ENCODE data around the gene TAX1BP3.

Gene TAX1BP3

DNA sequence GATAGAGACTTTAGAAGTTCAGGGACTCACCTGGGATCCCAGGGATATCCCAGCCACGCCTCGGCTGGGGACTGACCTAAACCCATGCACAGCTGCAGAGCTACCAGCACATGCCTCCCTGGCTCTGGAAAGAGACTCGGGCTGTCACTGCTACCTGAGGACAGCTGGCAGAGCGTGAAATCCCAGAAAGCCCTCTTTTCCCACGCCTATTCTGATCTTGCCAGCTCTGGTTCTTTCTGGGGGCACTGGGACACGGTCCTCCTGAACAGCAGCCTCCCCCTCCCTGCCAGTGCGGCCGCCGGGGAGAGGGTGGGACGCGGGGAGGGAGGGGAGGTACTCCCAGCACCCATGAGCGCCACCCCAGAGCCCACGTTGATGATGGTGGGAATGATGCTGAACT, 16.8 kb upstream of the TAX1BP3 start:
- DNase-seq = no peak

DNA sequence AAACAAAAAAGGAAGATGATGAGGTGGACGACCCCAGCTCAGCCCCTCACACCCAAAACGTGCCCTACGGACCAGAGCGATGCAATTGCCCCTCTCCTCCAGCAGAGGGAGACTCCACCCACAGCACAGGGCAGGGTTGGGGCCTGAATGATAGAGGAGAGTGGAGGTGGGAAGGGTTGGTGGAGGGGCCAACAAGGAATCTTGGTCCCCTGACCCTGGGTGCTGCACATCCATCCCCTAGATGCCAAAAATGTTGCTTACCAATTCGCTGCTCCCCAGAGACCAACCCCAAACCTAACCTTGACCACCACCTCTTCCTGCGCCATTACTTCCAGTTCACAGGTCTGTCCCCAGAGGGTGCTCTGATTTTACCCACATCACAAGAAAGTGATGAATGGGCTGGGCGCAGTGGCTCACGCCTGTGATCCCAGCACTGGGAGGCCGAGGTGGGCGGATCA, 14.7 kb upstream of the TAX1BP3 start:
- DNase-seq = peak; percentile 44 to 49

DNA sequence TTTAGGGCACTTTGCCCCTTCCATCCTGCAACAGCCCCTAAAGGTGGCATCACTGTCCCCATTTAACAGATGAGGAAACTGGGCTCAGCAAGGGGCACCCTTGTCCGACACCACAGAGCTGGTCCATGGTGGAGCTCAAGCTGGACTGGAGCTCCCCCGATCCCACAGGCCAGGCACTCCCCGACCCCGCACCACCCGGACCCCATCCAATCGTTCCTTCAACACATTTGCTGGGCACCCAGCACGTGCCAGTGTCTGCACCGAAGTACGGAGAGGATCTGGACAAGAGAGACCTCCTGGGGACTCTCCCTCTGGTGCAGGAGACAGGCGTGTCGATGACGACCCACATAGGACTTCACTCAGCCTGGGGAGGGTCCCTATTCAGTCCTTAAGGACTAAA, 13.7 kb upstream of the TAX1BP3 start:
- no peak for DNase-seq

DNA sequence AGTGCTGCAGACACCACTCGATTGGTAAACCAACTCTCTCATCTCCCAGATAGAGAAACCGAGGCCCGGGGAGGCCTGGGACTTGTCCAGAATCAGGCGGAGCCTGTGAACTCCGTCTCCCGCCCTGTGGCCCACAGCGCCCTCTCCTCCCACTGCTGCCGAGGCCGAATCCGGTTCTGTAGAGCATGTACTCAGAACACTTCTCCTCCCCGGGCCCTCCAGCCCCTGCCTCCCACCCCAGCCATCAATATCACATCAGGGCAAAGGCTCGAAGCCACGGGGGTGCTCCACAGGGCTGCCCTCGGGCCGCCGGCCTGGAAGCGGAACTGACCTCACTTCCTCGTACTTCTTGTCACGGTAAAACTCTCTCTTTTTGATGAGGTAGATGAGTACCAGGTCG, 13.2 kb upstream of the TAX1BP3 start:
- no peak for DNase-seq

DNA sequence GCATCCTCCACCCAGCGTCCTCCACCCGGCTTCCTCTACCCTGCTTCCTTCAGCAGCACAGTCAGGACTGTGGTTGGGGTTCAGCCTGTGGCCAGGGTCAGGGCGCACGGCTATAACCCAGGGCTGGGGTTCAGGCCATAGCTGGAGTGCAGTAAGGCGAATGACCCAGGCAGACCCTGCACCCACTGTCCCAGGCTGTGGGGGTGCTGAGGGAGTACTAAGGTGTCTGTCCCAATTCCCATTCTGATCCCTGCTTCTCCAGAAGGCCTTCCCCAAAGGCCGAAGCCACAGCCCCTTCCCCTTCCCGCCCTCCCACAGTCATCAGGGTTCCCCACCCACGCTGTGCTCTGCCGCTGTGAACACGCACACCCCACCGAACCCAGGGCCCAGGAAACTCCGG, 12.7 kb upstream of the TAX1BP3 start:
- no peak for DNase-seq

DNA sequence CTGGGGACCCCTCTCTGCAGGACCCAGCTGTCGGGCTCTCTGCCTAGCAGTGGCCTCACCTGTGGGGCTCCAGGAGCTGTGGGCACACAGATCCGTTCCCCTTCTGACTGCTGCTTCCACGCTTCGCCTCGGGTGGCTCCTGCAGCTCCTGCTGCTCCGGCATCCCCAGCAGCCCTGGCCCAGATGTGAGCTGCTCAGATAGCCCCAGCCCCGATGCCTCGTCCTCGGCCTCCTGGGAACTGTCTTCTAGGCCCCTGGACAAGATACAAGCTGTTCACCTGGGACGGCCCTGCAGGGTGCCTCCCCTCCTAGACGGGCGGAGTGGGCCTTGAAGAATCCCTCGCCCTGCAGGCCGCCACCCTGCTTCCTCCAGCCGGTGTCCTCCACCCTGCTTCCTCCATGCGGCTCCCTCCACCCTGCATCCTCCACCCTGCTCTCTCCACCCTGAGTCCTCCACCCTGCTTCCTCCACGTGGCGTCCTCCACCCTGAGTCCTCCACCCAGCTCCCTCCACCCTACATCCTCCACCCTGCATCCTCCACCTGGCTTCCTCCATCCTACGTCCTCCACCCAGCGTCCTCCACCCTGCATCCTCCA, 11.3 kb upstream of the TAX1BP3 start:
- DNase-seq = no peak

DNA sequence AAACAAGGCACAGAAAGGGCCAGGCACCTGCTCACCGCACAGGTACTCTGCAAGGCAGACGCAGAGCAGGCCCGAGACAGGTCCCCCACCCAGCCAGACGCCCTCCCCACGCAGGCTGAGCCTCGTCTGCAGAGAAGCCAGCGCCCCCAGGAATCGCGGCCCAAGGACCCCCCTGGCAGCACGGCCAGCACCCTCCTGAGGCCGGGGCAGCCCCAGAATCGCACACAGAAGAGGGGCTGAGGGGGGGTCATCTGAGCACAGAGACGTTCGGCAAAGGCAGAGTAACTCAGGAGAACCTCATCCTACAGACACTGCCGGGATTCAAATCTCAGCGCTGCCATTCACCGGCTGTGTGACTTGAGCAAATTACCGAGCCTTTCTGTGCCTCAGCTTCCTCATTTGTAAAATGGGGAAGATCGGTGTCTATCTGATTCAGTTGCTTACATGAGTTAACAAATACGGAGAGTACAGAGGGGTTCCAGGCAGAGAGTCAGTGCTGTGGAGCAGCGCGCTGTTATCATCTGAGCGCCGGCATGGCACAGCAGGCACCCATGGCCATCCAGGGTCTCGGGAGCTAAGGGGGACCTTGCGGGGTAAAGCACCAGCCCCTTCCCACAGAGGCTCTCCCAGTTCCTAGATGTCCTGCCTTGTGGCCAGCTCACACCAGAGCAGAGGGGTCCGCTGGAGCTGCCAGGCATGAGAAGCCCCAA, 10.6 kb upstream of the TAX1BP3 start:
- no peak for DNase-seq

DNA sequence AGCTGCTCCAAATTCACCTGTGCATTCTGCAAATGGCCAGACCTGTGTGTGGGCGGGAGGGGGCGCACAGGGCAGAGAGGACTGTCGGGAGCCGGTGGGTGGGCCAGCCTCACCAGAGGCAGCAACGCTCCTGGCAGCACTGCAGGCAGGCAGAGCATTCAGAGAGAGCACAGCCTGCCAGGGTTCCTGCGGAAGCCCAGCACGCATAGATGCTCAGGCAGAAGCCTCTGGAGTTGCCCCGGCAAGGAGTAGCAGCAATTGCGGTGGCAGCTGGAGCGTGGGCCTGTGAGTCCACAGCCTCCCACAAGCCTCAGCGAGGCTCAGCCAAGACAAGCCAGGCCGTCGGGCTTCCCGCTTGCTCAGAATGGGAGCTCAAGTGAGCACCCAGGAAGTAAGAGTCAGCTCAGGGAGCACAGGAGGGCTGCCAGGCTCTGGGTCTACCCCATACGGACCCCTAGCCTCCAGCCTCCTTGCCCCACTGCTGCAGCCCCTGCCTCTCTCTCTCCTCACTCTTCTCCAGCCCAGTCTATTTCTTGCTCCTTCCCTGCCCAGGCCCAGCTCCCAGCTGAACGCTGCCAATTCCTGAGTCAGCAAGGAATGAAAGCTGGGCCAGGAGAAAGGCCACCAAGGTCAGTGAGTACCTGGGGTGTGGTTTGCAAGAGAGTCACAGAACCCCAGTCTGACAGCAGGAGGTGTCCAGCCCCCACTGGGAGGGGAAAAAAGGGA, 9.9 kb upstream of the TAX1BP3 start:
- DNase-seq = peak; percentile 75 to 87

DNA sequence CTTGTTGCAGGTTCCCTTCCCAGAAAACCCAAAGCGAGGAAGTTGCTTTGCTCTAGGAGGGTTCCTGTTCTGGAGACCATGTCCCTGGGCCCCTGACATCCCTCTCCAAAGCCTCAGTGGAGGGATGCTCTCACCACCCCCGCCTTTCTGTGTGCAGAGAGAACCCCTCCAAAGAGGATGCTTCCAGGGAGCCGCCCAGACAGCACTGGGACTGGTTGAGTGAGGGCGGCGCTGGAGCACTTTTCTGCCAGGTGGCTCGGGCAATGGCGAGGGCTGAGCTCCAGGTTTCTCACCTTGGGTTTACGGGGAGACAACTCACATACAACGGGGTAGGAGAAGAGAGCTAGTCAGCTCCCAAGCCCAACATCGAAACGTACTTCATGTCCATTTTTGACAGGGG, 7.5 kb upstream of the TAX1BP3 start:
- DNase-seq = no peak

DNA sequence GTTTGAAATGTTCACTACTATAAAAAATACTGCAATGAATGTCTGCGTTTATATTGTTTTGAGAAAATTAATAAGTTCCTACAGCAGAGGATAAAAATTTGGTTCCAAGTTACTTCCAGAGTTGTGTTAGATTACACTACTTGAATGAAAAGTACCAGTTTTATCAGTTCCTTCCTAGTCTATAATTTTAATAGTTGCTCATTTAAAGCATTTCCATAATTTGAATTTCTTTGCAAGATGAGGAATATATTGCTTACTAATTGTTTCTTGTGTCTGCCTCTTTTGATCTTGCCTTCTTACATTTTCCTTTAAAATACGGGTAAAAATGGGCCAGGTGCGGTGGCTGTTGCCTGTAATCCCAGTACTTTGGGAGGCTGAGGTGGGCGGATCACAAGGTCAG, 4.2 kb upstream of the TAX1BP3 start:
- DNase-seq = no peak

DNA sequence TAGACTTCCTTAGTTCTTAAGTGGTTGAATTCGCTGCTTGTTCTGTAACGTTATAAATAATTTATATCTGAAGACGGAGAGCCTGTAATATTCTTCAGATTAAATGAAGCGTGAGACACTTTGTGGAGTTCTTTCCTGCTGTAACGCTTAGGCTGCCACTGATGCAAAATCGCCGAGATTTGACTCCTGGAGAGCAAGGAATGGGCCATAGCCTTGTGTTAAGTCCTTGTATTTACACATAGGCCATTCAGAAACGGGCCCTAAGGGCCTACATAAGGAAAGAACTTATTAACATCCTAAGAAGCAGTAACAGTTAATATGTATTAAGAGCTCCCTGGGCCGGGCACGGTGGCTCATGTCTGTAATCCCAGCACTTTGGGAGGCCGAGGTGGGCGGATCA, 1.2 kb upstream of the TAX1BP3 start:
- no peak for DNase-seq

DNA sequence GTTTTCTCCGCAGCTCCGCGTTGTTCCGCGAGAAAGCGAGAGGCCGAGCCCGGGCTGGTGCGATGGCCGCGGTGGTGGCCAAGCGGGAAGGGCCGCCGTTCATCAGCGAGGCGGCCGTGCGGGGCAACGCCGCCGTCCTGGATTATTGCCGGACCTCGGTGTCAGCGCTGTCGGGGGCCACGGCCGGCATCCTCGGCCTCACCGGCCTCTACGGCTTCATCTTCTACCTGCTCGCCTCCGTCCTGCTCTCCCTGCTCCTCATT, 638 bp upstream of the TAX1BP3 start:
- DNase-seq = no peak

DNA sequence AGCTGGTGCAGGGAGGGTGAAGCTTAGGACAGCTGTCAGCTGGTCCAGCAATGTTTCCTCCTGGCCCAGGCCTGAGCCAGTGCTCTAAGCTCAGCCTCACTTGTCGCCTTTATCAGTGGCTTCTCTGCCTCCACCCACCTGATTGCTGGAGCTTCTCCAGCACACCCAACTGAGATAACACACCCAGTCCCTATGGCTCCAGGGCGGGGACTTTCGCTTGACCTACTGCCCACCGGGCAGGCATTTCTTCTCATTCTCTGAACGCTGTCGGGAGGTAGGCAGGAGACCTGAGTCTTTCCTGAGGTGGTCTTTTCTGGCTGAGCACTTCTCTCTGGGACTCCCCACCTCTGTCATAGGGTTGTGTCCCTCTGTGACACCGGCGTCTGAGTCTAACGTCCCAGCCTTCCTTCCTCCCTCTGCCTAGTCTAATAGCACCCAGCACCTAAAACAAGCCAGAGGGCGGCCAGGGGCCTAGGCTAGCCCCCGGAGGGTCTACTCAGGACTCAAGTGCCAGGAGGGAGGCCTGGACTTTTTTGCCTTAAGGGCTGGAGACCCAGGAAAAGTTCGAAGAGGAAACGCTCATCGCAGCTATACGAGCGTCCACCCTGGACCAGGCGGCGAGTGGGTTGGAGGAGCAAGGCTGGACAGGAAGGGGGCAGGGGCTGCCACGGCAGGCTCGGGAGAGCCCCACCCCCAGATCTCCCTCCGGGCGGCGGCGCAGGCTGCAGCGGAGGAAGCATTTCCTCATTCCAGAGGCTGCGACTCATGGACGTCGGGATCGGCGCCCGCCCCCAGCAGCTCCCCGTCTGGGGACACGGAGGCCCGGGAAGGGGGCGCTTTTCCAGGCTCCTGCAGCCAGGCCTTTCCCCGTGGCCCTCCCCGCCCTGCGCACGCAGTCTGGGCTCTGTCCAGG, 756 bp downstream of the TAX1BP3 start:
- peak in 1 of 2 experiments; percentile 63 for DNase-seq

DNA sequence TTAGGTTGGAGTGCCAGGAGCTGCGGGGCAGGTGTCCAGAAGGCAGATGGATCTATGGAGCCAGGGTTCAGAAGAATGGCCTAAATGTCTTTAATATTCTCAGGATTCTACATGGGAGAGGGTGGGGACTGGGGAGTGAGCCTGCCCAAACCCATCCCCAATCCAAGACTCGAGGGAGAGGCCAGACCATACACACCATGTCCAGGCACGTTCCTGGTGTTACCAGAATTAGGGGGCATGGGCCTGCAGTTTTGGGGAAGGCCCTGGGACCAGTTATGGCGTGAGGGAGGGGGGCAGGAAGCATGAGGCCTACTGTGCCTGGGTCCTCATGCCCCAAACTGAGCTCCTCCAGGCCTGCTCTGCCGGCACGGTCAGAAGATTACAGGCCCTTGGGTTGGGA, 1.9 kb downstream of the TAX1BP3 start:
- no peak for DNase-seq

DNA sequence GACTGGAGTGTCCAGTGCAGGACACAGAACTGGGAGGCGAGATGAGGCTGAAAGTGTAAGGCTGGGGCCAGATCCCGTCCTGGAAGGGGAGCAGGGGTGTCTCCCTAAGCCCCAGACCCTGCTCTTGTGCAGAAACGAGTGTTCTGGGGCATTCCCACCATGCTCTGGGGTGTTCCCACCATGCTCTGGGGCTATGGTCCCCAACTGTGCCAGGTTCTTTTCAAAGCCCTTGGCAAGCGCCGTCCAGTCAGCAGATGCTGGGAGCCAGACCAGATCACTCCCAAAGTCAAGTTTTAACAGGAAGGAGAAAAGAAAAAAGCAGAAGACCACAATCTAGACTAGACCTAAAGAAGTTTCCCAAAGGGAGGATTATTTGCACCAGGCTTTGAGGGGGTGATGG, 2.5 kb downstream of the TAX1BP3 start:
- no peak for DNase-seq

DNA sequence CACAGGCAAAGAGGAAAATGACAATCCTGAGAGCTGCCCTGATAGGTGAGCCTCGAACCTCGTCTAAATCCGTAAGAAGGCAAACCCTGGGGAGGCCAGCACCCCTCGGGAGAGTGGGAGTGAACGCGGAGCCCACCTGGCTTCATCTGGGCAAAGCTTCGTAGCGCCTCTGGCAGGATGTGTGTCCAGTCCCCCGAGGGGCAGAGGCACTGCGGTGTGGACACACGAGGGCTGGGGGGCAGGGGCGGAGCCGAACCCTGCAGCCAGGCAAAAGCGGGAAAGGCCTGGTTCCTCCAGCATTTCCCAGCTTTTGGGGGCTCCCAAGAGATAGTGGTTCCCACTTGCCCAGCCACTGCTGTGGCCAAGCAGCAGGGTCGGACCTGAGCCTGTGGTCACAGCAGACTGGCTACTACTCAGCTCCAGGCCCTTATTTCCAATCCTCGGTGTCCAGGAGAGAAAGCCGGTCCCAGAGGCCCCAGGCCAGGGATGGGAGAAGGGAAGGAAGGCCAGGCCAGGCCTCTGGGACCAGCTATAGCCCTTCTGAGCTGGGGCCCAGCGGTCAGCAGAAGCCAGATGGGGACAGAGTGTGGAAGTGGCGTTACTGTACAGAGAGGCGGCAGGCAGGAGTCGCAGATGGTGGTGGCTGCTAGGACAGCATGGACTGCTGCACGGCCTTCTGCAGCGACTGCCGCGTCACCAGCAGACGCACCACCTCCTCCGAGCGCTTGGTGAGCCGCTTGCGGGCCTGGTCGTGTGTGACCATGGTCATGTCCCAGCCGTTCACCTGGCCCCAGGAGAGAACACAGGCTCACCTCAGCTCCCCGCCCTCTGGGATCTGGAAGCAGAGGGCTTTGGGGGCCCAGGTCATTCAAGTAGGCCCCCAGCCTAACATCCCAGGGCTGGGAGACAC, 5.0 kb downstream of the TAX1BP3 start:
- DNase-seq = no peak

DNA sequence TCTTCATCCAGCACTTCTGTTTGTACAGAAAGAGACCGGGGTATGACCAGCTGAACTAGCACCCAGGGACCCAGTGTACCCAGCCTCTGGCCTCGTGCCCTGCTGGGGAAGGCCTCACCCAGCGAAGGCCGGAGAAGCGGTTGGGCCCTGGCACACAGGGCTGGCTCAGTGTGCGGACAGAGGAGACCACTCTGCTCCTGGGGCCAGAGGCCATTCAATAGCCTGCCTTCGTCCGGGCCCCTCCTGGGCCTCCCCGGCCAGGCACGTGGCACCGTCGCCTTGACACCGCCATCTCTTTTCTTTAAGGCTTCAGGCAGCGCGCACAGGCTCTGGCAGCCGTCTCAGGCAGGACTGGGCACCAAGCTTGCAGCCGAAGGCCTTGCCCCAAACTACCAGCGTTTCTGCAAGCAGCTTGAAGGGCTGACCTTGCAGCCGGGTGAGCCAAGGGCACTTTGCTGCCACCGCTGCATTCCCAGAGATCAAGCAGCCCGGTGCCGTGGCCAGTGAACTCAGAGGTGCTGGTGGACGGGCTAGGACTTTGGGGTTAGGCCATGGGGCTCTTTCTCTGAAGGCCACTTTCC, 8.0 kb downstream of the TAX1BP3 start:
- no peak for DNase-seq

DNA sequence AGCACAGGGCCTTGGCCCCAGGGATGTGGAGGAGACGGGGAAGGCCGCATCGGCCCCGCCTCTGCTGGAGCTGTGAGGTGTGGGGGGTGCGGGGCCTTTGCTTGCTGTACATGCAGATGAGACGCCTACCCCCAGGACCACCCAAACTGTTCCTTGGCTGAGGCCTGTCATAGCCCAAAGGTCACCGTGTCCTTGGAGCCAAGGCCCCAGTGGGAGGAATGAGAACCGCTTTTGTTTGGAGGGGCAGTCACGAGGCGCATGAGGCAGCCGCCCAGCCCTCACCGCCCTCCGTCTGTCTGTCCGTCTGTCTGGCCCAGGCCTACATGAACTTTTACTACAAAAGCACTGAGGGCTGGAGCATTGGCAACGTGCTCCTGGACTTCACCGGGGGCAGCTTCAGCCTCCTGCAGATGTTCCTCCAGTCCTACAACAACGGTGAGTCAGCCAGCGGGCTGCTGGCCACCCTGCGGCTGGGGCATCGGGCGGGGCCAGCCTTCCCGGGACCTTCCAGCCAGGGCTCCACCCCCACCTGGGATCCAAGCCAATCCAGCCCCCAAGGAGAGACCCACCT, 8.8 kb downstream of the TAX1BP3 start:
- DNase-seq = no peak

DNA sequence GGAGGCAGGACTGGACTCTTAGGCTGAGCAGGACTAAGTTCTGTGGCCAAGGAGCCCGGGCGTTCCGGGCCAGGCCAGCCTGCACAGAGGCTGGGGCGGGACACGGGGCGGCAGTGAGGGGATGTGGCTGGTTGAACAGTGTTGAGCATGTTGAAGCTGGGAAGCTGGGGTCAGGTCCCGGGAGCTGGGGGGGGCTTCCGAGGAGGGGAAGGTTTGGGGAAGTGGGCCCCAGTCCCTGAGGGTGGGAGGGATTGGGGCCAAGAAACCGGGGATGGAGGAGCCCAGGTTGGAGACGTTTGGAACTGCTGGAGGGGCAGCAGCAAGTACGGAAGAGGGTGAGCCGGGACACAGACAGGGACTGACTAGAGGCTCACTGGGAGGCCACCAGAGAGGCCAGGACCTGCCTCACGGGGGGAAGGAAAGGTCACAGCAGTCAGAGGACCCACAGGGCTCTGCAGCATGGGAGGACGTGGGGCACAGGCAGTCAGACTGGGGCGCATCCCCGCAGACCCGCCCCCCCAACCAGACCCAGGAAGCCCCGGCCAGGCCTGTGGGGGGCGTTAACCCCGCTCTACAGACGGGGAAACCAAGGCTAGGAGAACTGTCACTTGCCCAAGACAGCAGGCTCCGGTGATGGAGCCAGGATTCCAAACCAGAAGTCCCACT, 9.5 kb downstream of the TAX1BP3 start:
- no peak for DNase-seq

DNA sequence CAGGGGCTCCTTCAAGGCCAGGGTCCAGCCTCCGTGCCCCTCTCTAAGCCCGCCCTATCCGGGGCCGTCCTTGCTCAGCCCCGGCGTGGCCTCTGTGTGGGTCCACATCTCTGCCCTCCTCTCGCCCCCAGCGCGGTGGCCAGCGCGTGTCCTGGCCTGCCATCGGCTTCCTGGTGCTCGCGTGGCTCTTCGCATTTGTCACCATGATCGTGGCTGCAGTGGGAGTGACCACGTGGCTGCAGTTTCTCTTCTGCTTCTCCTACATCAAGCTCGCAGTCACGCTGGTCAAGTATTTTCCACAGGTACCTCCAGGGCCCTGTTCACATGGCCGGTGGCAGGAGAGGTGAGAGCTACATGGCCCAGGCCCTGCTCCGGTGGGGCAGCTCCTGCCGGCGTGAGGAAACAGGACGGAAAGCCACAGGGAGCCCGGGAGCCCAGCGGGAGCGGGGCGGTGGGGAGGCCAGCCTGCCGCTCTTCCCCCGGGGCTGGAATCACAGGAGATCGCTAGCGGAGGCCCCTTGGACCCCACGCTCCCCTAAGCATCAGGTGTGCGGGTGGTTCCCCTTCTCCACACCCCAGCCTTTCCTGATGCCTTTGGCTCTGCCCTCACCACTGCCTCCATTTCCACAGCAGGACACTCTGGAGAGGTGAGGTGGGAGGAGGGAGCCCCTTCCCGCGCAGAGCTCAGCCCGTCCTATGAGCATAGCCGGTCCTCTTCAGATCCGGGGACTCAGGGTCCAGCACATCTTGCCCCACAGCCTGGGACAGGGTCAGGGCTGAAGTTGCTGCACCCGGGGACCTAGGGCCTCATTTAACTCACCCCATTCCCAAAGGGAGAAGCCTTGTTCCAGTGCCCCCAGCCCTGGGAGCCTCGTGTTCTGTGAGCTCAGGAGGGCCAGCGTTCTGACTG, 10.2 kb downstream of the TAX1BP3 start:
- DNase-seq = no peak

All from SHP77 (cell line).